ENCODE data around the gene TNFRSF1A. TPM values are rescaled to one million over a fixed set of nuclear protein-coding genes. Genes with fewer than 3 reads are reported as not detected.

The TNFRSF1A gene
- total and polyA plus RNA-seq, 11 donors: 23.7 to 141 (median 54.2) TPM

DNA sequence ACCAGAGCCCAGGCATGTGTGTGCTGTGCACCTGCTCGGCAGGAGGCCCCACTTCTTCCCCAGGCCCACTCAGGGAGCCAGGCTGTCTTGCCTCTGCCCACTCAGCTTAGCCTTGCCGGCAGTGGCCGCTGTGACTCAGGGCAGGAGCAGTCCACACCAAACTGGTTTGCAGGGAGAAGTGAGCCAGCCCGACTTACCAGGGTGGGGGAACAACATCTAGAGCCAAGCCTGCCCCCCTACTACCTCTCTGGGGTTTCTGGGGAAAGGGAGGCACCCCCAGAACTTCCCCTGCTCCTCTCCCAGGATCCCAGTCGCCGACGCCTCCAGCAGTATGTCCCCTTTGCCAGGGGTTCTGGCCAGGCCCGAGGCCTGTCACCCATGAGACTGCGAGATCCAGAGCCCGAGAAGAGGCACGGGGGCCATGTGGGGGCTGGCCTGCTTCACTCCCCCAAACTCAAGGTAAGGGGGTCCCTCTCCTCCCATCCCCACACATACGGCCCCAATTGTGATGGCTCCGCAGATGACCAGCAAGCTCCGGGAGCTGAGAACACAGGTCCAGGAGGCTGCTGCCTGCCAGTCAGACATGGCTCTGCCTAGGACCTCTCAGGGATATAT lies 28.4 kb downstream of the TNFRSF1A start:
- Histone ChIP-seq H3K4me1 (peaks cover 0 to 14% (median 5%) of the 10 kb centered on the region in 12 donors), H3K27ac (no peak overlapping the region), H3K27me3 (peaks cover 7 to 20% (median 14%) of the 10 kb centered on the region in 9 donors), H3K4me3 (no peak overlapping the region), H3K9me3 (no peaks in the 10 kb centered on the region), H3K36me3 (no peaks in the 10 kb centered on the region)
- TF ChIP-seq, protein P1, sequence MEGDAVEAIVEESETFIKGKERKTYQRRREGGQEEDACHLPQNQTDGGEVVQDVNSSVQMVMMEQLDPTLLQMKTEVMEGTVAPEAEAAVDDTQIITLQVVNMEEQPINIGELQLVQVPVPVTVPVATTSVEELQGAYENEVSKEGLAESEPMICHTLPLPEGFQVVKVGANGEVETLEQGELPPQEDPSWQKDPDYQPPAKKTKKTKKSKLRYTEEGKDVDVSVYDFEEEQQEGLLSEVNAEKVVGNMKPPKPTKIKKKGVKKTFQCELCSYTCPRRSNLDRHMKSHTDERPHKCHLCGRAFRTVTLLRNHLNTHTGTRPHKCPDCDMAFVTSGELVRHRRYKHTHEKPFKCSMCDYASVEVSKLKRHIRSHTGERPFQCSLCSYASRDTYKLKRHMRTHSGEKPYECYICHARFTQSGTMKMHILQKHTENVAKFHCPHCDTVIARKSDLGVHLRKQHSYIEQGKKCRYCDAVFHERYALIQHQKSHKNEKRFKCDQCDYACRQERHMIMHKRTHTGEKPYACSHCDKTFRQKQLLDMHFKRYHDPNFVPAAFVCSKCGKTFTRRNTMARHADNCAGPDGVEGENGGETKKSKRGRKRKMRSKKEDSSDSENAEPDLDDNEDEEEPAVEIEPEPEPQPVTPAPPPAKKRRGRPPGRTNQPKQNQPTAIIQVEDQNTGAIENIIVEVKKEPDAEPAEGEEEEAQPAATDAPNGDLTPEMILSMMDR (IDR thresholded peaks at IDR 0.05): no peak
- TF ChIP-seq POLR2A (IDR thresholded peaks at IDR 0.05): no peak
- 93 to 96% (median 96%) methylated on average over 12 to 14 of the region's 14 CpGs for WGBS, 4 donors
- ATAC-seq (no peak), DNase-seq (no peak)
- intact Hi-C loops (cut with DNase I): no loop called here

DNA sequence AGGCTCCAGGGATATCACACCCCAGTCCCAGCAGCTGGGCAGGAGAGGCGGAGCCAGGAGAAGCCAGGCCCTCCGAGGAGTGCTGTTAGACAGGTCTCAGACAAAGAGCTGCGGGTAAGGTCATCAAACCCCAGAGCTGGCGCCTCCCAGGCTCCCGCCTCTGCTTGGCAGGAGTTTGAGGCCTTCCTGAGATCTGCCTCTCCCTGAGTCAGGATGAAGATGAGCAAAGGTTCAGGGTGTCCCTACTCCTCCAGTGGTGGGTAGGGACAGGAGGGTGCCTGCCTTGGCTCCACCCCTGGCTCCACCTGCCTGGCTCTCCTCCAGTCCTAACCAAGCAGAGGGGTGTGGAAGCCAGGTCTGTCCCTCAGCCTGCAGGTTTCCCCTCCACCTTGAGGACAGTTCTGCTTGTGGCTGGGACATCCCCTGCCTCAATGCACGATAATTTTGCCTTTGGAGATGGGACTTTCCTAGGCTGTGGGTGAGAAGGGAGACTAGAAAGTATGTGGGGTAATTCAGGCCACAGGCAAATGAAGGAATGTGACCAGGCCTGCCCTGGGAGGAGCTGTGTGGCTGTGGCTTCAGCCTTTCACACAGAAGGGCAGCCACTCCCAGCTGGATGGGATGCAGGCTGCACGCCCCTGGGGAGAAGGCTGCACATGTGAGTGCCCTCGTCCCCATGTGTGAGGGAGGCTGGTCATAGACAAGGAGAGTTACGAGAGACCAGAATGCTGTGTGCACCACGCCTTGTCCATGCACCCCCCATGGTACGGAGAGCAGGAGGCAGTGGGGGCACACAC lies 29.1 kb downstream of the TNFRSF1A start:
- peaks cover 0 to 17% (median 5%) of the 10 kb centered on the region in 12 donors for H3K4me1 ChIP-seq
- no peak overlapping the region for H3K4me3 ChIP-seq
- H3K9me3 ChIP-seq: no peaks in the 10 kb centered on the region
- ATAC-seq (peak in 1 of 4 donors; percentile 6), DNase-seq (no peak)
- TF ChIP-seq POLR2A (IDR thresholded peaks at IDR 0.05): no peak
- TF ChIP-seq, protein P1 (IDR thresholded peaks at IDR 0.05): no peak
- no peaks in the 10 kb centered on the region for H3K36me3 ChIP-seq
- H3K27ac ChIP-seq: no peak overlapping the region
- peaks cover 7 to 20% (median 14%) of the 10 kb centered on the region in 9 donors for H3K27me3 ChIP-seq
- intact Hi-C loops (cut with DNase I): no loop called here
- WGBS, 4 donors: 79 to 88% (median 80%) methylated on average over 10 to 11 of the region's 11 CpGs

DNA sequence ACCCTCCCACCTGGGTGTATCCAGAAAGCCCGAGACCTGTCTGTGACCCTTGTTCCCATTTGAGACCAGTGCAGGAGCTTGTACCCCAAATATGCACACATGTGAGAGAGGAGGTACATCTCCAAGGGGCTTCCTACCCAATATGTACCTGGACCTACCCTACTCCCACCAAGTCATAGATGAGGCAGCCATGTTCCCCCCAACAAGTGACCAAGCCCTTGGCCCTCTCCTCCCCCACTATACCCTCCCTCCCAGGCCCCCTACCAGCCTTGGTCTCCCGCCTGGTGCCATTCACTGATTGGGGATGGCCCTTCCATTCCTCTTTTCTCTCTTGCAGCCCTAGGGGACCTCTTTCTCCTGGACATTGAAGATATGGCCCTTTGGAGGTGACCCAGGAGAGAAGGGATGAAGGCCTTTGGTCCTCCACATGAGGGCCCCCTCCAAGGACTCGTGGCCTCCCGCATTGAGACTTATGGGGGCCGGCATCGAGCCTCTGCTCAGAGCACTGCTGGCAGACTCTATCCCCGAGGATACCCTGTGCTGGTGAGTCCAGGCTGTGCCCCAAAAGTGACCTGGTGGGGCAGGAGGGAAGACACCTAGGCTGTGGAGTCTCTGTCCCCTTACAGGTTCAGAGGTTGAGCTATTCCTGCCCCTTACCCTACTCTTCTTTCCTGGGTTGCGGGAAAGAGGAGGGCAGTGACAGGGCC lies 29.9 kb downstream of the TNFRSF1A start:
- WGBS, 4 donors: 96 to 98% (median 97%) methylated on average over 7 to 8 of the region's 8 CpGs
- ATAC-seq: no peak
- TF ChIP-seq POLR2A (IDR thresholded peaks at IDR 0.05): no peak
- TF ChIP-seq, protein P1 (IDR thresholded peaks at IDR 0.05): no peak
- DNase-seq: no peak
- no peaks in the 10 kb centered on the region for H3K9me3 ChIP-seq
- intact Hi-C loops (cut with DNase I): no loop called here
- peaks cover 0 to 25% (median 5%) of the 10 kb centered on the region in 12 donors for H3K4me1 ChIP-seq
- no peaks in the 10 kb centered on the region for H3K36me3 ChIP-seq
- no peak overlapping the region for H3K27ac ChIP-seq
- no peak overlapping the region for H3K4me3 ChIP-seq
- peaks cover 7 to 20% (median 14%) of the 10 kb centered on the region in 9 donors for H3K27me3 ChIP-seq
